ENCODE measurements around the gene TRAF6.
A peak's percentile ranks its signal among the peaks of the same experiment; 100 is the strongest.
"Not testable (repeated sequence)": the region's sequence is repeated elsewhere in the genome, so short reads cannot be mapped to it uniquely, and the experiment has no call there.

TRAF6 gene

GRCh38 chr11:36509694-36510593, at the start of gene TRAF6:
Gene TRAF6, minus strand, starts transcription at chr11:36510272. Its CDS starts 8,757 bp downstream, at chr11:36501515.
- peak; percentile 79 for DNase-seq

GRCh38 chr11:36558571-36559413, 48.7 kb upstream of the TRAF6 start:
- no peak for DNase-seq

DNA sequence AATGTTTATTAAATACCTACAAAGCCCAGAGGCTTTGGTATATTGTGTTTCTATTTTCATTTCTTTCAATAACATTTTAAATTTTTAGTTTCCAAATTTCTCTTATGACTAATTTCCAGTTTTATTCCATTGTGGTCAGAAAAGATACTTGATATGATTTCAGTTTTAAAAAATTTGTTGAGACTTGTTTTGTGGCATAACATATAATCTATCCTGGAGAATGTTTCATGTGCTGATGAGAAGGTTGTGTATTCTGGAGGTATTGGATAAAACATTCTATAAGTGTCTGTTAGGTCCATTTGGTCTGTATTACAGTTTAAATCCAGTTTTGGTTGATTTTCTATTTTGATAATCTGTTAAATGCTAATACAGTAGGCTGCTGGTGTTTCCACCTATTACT, 47.9 kb upstream of the TRAF6 start:
- DNase-seq = no peak

DNA sequence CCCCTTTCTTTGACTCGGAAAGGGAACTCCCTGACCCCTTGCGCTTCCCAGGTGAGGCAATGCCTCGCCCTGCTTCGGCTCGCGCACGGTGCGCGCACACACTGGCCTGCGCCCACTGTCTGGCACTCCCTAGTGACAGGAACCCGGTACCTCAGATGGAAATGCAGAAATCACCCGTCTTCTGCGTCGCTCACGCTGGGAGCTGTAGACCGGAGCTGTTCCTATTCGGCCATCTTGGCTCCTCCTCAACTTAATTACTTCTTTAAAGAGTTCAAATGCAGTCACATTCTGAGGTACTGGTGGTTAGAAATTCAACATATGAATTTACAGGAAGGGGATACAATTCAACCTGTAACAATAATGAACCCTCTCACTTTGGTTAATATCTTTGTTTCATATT, 47.3 kb upstream of the TRAF6 start:
- not testable (repeated sequence) for DNase-seq

GRCh38 chr11:36550385-36551115, 40.5 kb upstream of the TRAF6 start:
- no peak for DNase-seq

DNA sequence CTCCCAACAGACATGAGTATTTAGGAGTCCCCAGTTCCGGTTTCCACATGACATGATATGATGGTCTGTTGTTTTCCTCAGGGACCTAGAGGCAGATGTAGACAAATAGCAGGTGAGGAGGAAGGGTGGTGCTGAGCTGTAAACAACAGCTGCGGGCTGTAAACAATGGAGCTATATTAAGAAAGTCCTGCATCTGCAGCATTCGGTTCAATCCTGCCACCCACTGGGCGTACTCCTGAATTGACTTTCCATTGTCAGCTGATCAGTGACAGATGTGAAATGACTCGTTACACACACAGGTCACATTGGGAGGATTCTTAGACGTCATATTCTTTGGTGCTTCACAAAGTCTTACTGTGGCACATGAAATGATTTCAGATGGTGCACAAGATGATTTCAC, 30.9 kb upstream of the TRAF6 start:
- peak; percentile 28 for DNase-seq

DNA sequence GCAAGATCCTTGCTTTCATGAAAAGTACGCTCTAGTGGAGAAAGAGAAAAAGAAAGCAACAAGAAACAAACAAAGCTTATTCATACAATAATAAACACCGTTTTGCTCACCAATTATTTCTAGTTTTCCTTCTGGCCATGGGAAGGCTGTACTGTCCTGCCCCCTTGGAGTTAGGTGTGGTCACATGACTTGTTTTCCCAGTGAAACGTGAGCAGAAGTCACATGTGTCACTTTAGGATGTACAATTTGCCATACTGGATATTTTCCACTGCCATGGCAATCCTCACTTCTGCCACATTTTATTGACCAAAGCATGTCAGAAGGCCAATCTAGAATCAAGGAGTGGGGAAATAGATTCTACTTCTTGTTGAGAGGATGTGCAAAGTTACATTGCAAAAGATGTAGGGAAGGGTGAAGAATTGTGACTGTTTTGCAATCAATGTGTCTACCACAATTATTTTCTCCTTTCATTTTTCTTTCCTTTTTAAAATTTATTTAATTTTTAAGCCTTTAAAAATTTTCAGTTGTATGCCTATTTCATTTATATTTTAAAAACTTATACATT, 24.3 kb upstream of the TRAF6 start:
- DNase-seq = no peak

- DNase-seq = no peak
Observed at GRCh38 chr11:36532941-36533601, 23.0 kb upstream of the TRAF6 start.

GRCh38 chr11:36530840-36531239, 20.8 kb upstream of the TRAF6 start:
- no peak for DNase-seq

DNA sequence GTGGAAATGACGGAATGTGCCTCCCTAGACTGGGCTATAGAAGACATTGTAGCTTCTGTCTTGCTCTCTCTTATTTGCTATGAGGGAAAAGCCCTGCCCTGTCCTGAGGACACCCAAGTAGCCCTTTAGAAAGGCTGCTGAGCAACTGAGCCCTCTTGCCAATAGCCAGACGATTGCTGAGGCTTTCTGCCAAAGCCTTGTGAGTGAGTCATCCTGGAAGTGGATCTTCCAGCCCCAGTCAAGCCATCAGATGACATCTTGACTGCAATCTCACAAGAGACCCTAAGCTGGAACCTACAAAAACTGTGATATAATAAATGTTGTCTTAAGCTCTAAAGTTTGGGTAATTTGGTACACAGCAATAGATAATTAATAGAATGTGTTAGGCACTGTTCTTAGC, 3.9 kb upstream of the TRAF6 start:
- no peak for DNase-seq

DNA sequence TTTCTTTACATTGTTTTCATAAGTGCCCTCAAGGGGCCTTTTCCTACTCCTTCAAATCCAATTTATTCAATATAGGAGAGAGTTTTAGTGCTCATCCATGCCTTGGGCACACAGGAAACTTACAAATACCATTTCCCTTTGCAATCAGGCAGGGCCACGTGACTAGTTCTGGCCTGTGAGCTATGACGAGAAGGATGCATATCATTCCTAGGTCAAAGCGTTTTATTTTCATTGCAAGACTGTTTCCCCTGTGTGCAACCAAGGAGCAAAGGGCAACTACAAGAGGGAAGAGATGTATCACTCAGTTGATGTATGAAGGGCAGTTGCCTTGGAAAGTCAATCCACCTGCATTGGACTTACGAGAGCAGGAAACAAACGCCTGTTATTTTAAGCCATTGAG, 1.9 kb upstream of the TRAF6 start:
- DNase-seq = no peak

DNA sequence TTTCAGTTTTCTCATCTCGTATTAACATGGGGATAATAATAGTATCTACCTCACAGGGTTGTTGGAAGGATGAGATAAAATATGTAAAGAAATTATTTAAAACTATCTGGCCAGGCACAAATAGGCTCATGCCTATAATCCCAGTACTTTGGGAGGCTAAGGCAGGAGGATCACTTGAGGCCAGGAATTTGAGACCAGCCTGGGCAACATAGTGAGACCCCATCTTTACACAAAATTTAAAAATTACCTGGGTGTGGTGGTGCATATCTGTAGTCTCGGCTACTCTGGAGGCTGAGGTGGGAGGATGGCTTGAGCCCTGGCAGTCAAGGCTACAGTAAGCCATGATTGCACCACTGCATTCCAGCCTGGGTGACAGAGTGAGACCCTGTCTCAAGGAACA, 990 bp upstream of the TRAF6 start:
- DNase-seq = not testable (repeated sequence)

DNA sequence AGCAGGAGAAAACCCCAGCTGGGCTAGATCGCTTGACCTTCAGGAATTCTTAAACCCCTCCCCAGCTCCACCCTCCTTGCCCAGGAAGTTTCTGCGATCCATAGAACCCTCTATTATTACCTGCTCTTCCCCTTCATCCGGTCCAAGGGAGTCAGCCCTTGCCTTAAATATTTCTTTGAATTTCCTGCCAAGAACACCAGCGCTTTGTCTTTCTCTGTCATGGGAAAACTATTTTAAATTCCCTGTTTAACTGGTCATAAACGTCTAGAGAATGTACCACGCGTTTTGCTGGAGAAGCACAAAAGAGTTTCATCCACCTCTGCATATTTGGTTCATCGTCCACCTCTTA, 496 bp upstream of the TRAF6 start:
- peak; percentile 70 for DNase-seq

- peak; percentile 16 for DNase-seq
Observed at GRCh38 chr11:36509201-36509639, 852 bp downstream of the TRAF6 start.

GRCh38 chr11:36508743-36509142, 1.3 kb downstream of the TRAF6 start:
- DNase-seq = no peak

- no peak for DNase-seq
Observed at GRCh38 chr11:36507824-36508489, 2.1 kb downstream of the TRAF6 start.

DNA sequence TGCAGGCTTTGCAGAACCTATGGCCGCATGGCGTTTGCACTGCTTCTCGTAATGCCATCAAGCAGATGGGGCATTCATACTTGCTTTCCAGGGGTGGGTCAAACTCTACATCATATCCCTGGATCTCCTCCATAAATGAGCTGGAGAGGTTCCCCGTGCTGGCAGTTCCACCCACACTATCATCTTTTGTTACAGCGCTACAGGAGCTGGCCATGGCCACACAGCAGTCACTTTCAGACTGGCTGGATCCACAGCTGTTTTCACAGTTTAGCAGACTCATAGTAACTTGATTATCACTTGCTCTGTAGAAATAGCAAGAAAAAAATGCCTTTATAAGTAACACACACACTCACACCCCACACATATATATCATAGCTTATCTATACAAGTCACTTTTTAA, 8.8 kb downstream of the TRAF6 start:
- DNase-seq = no peak

DNA sequence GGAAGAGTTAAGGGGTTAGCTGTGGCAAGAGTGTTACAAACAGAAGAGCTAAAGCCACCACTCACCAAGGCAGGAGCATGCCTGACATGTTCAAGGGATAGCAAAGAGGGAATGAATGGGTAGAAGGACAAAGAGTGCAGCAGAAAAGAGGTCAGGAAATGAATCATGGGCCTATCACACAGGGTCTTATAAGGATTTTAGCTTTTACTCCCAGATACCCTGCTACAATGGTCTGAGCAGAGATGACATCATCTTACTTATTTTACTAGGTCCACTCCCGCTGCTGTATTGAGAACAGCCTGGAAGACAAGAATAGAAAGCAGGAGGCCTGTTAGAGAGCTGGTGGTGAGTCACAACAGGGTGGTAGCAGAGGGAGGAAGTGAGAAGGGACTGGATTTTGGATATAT, 9.8 kb downstream of the TRAF6 start:
- peak; percentile 92 for DNase-seq

DNA sequence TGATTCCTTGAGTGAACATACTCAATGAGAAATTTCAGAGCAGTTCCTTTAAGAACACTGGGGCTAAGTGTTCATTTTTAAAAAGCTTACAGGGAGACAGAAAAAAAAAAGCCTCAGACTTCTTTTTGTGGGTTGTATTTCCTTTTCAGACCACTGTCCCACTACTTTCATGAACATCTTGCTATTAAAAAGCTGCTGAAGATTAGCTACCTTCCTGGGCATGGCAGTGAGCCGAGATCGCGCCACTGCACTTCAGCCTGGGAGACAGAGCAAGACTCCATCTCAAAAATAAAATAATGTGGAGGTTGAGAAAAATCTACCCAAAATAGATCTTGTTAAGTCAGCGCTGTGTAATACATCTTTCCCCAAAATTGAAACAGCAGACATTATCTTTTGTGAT, 10.8 kb downstream of the TRAF6 start:
- DNase-seq = no peak

GRCh38 chr11:36498721-36499120, 11.4 kb downstream of the TRAF6 start:
- no peak for DNase-seq

GRCh38 chr11:36493332-36493731, 16.7 kb downstream of the TRAF6 start:
- no peak for DNase-seq

Data from fibroblast of upper back skin (primary cell).